A549 (cell line): ENCODE measurements around the gene C20orf141. TPM values are rescaled to one million over a fixed set of nuclear protein-coding genes. Genes with fewer than 3 reads are reported as not detected.

Experiments
- ATAC-seq, 2 experiments: fragments of 200-7000 bp in 1 of 2; fragments of >200 bp in 1 of 2; cut with Nextera tagmentation in 1 of 2; cut with Tn5 transposase in 1 of 2; 3 replicates each; pipeline versions ENCODE4 v1.8.0 to v1.9.1; 2018 to 2020; ENCODE audit warnings: mild to moderate bottlenecking in 1 of 2, moderate library complexity in 1 of 2
- CTCF ChIA-PET: fragments of 300-600 bp; sonication (Branson Sonifier 250); formaldehyde crosslinking; extraction: SDS; loops from one replicate; lab custom pipeline; 2021; ENCODE audit warnings: antibody characterized with exemption, inconsistent platforms; lab: Yijun Ruan, JAX
- POLR2A ChIA-PET: fragments of 350-600 bp; formaldehyde crosslinking; extraction: SDS; loops from one replicate; lab custom pipeline; 2021; ENCODE audit warnings: antibody characterized with exemption, inconsistent platforms; lab: Yijun Ruan, JAX
- DNase-seq, 2 experiments: peaks; one replicate each; pipeline versions ENCODE4 v3.0.0 to v3.0.0-alpha.2; 2011 to 2016; ENCODE audit warnings: low read depth in 1 of 2, low spot score in 1 of 2
- FAIRE-seq: peaks from 2 replicates; lab custom pipeline; 2011; peaks lifted over from hg19 to GRCh38; lab: Jason Lieb, UNC
- H3K27ac ChIP-seq, 2 experiments: fragments of >200 bp; sonication (Bioruptor Twin); formaldehyde crosslinking; 3 replicates each; pipeline ENCODE4 v1.5.1; 2016 to 2017
- H3K4me1 ChIP-seq: fragments of >200 bp; sonication (Bioruptor Twin); formaldehyde crosslinking; 3 replicates; pipeline ENCODE4 v1.6.1; 2016
- H3K4me2 ChIP-seq: fragments of >200 bp; sonication (Bioruptor Twin); formaldehyde crosslinking; 3 replicates; pipeline ENCODE4 v1.6.1; 2016
- H3K4me3 ChIP-seq: fragments of >200 bp; sonication (Bioruptor Twin); formaldehyde crosslinking; 3 replicates; pipeline ENCODE4 v1.5.1; 2016
- H3K9me3 ChIP-seq: fragments of >200 bp; sonication (Bioruptor Twin); formaldehyde crosslinking; 3 replicates; pipeline ENCODE4 v1.6.1; 2016
- BHLHE40 ChIP-seq: IDR thresholded peaks from 2 replicates; pipeline ENCODE4 v1.6.1; 2012; ENCODE audit warnings: low read depth, low read length, inconsistent platforms
- CBX2 ChIP-seq: fragments of 200-600 bp; sonication (generic); IDR thresholded peaks from 2 replicates; pipeline ENCODE4 v1.6.1; 2016; ENCODE audit warnings: low read depth, mild to moderate bottlenecking, borderline replicate concordance
- CHD2 ChIP-seq: fragments of 150-350 bp; IDR thresholded peaks from 2 replicates; pipeline ENCODE4 v1.6.1; 2014; ENCODE audit warnings: low read length; ENCODE audit not compliant: partially characterized antibody
- GATA3 ChIP-seq: IDR thresholded peaks from 2 replicates; pipeline ENCODE4 v1.6.1; 2012; ENCODE audit warnings: borderline replicate concordance
- HDAC2 ChIP-seq: fragments of 200-600 bp; sonication (generic); IDR thresholded peaks from 2 replicates; pipeline ENCODE4 v1.6.1; 2016
- HOXA7 ChIP-seq: fragments of 250-450 bp; sonication (Bioruptor Pico); IDR thresholded peaks from 2 replicates; pipeline ENCODE4 v1.5.0; 2020; ENCODE audit warnings: mild to moderate bottlenecking, moderate library complexity
- JUNB ChIP-seq: fragments of >200 bp; sonication (Bioruptor Twin); formaldehyde crosslinking; IDR thresholded peaks from 2 replicates; pipeline ENCODE4 v1.6.1; 2016
- MAFK ChIP-seq: fragments of 450-650 bp; IDR thresholded peaks from 2 replicates; pipeline ENCODE4 v1.6.1; 2014; ENCODE audit not compliant: partially characterized antibody
- NFE2L2 ChIP-seq: fragments of 150-350 bp; conservative IDR thresholded peaks from 2 replicates; pipeline ENCODE4 v1.6.1; 2014; ENCODE audit warnings: low read length
- PHF8 ChIP-seq: fragments of 200-600 bp; sonication (generic); IDR thresholded peaks from 2 replicates; pipeline ENCODE4 v1.6.1; 2016; ENCODE audit warnings: low read depth, mild to moderate bottlenecking, antibody characterized with exemption, moderate library complexity, borderline replicate concordance
- POLR2A ChIP-seq: IDR thresholded peaks from 2 replicates; pipeline ENCODE4 v1.6.1; 2012; ENCODE audit warnings: mild to moderate bottlenecking, low read length
- POLR2AphosphoS2 ChIP-seq: conservative IDR thresholded peaks from 2 replicates; pipeline ENCODE4 v1.6.1; 2012; ENCODE audit warnings: low read length, improper control_type of control experiment, inconsistent platforms
- RFX5 ChIP-seq: fragments of 450-650 bp; IDR thresholded peaks from 2 replicates; pipeline ENCODE4 v1.7.1; 2014; ENCODE audit warnings: antibody characterized with exemption, mild to moderate bottlenecking, moderate library complexity
- RNF2 ChIP-seq: fragments of 200-600 bp; sonication (generic); IDR thresholded peaks from 2 replicates; pipeline ENCODE4 v1.6.1; 2016; ENCODE audit warnings: low read depth, mild to moderate bottlenecking, antibody characterized with exemption, moderate library complexity, borderline replicate concordance
- SREBF2 ChIP-seq: fragments of 450-650 bp; IDR thresholded peaks from 2 replicates; pipeline ENCODE4 v1.6.1; 2014; ENCODE audit warnings: mild to moderate bottlenecking, moderate library complexity
- TFCP2L1 ChIP-seq: fragments of 250-450 bp; sonication (Bioruptor Pico); IDR thresholded peaks from 2 replicates; pipeline ENCODE4 v1.5.0; 2021; ENCODE audit warnings: mild to moderate bottlenecking
- ZC3H11A ChIP-seq: fragments of 450-650 bp; IDR thresholded peaks from 2 replicates; pipeline ENCODE4 v1.6.1; 2014; ENCODE audit warnings: antibody characterized with exemption, mild to moderate bottlenecking
- ZFP36 ChIP-seq: fragments of 450-650 bp; IDR thresholded peaks from 2 replicates; pipeline ENCODE4 v1.6.1; 2014; ENCODE audit warnings: borderline replicate concordance; ENCODE audit not compliant: partially characterized antibody
- ZNF302 ChIP-seq: fragments of 250-450 bp; sonication (Bioruptor Pico); IDR thresholded peaks from 2 replicates; pipeline ENCODE4 v1.9.0; 2021; ENCODE audit warnings: inconsistent platforms, mild to moderate bottlenecking, moderate library complexity
- WGBS: methylation state at CpG from one replicate; pipeline ENCODE4 v1.1.6; 2017; ENCODE audit errors: missing lambda C conversion rate; 5-methylcytosine and 5-hydroxymethylcytosine counted together
- polyA plus RNA-seq, 4 experiments: library from polyadenylated mRNA; depleted of rRNA in 3 of 4; stranded (reverse); fragments of >200 nt; fragmentation: RNase III in 1 of 4; extraction: RNeasy Plus Mini Kit Qiagen cat#74134 plus additional on column Dnase treatment in 1 of 4; gene quantifications; 2 replicates in 3 of 4; 3 replicates in 1 of 4; pipeline ENCODE4 v1.2.3, GENCODE V29; 2011 to 2017
- TF ChIP-seq, protein P1 (sequence below): fragments of 250-450 bp; sonication (Bioruptor Pico); IDR thresholded peaks from 2 replicates; pipeline ENCODE4 v1.5.0; 2021; ENCODE audit warnings: mild to moderate bottlenecking, moderate library complexity, borderline replicate concordance
- TF ChIP-seq, protein P2 (sequence below): fragments of 250-450 bp; sonication (Bioruptor Pico); IDR thresholded peaks from 2 replicates; pipeline ENCODE4 v1.5.0; 2020; ENCODE audit warnings: low read depth, mild to moderate bottlenecking, moderate library complexity
- TF ChIP-seq, protein P3 (sequence below): fragments of 450-650 bp; IDR thresholded peaks from 2 replicates; pipeline ENCODE4 v1.6.1; 2014; ENCODE audit warnings: antibody characterized with exemption
- TF ChIP-seq, protein P4 (sequence below): fragments of 200-600 bp; sonication (generic); IDR thresholded peaks from 2 replicates; pipeline ENCODE4 v1.6.1; 2016; ENCODE audit warnings: antibody characterized with exemption, mild to moderate bottlenecking, moderate library complexity
- TF ChIP-seq, protein P5 (sequence below): fragments of >200 bp; sonication (Bioruptor Twin); formaldehyde crosslinking; IDR thresholded peaks from 3 replicates; pipeline ENCODE4 v1.5.1; 2016

Gene C20orf141
- polyA plus RNA-seq, 2 of the 4 experiments (the other 2 are of a cell fraction) = 0.16 to 0.56 TPM

DNA sequence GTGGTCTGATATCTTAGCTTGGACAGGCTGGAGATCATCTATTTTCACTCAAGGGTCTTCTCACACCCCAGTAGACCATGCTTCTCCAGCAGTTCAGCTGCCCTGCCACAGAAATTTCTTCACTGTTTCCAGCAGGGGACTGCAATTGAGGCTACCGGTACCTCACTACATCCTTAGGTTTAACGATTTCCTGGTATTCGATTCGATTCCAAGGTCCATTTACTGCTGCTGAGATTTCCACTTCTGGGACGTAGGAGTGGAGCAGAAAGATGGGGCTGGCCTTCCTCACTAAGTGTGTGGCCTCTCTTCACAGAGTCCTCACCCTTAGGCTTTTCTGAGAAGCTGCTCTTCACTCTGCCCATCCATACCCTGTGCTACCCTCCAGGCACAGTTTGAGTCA, 31.9 kb downstream of the C20orf141 start:
- H3K9me3 ChIP-seq = no peaks in the 10 kb centered on the region
- no peak overlapping the region for H3K4me2 ChIP-seq
- no peak for ATAC-seq
- TF ChIP-seq, protein P1, sequence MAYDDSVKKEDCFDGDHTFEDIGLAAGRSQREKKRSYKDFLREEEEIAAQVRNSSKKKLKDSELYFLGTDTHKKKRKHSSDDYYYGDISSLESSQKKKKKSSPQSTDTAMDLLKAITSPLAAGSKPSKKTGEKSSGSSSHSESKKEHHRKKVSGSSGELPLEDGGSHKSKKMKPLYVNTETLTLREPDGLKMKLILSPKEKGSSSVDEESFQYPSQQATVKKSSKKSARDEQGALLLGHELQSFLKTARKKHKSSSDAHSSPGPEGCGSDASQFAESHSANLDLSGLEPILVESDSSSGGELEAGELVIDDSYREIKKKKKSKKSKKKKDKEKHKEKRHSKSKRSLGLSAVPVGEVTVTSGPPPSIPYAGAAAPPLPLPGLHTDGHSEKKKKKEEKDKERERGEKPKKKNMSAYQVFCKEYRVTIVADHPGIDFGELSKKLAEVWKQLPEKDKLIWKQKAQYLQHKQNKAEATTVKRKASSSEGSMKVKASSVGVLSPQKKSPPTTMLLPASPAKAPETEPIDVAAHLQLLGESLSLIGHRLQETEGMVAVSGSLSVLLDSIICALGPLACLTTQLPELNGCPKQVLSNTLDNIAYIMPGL (CRISPR knock-in tag) = no peak
- no peak for TF ChIP-seq PHF8
- TF ChIP-seq CBX2 = no peak
- no peak for TF ChIP-seq HDAC2
- TF ChIP-seq JUNB = no peak
- no peak for TF ChIP-seq GATA3
- no peak for TF ChIP-seq SREBF2
- no peak for TF ChIP-seq MAFK
- no peak for TF ChIP-seq ZNF302 (CRISPR knock-in tag)
- TF ChIP-seq RFX5 = no peak
- TF ChIP-seq, protein P2, sequence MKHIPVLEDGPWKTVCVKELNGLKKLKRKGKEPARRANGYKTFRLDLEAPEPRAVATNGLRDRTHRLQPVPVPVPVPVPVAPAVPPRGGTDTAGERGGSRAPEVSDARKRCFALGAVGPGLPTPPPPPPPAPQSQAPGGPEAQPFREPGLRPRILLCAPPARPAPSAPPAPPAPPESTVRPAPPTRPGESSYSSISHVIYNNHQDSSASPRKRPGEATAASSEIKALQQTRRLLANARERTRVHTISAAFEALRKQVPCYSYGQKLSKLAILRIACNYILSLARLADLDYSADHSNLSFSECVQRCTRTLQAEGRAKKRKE (CRISPR knock-in tag) = no peak
- TF ChIP-seq HOXA7 (CRISPR knock-in tag) = no peak
- no peak for TF ChIP-seq BHLHE40
- TF ChIP-seq, protein P3, sequence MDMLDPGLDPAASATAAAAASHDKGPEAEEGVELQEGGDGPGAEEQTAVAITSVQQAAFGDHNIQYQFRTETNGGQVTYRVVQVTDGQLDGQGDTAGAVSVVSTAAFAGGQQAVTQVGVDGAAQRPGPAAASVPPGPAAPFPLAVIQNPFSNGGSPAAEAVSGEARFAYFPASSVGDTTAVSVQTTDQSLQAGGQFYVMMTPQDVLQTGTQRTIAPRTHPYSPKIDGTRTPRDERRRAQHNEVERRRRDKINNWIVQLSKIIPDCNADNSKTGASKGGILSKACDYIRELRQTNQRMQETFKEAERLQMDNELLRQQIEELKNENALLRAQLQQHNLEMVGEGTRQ = no peak
- TF ChIP-seq, protein P4, sequence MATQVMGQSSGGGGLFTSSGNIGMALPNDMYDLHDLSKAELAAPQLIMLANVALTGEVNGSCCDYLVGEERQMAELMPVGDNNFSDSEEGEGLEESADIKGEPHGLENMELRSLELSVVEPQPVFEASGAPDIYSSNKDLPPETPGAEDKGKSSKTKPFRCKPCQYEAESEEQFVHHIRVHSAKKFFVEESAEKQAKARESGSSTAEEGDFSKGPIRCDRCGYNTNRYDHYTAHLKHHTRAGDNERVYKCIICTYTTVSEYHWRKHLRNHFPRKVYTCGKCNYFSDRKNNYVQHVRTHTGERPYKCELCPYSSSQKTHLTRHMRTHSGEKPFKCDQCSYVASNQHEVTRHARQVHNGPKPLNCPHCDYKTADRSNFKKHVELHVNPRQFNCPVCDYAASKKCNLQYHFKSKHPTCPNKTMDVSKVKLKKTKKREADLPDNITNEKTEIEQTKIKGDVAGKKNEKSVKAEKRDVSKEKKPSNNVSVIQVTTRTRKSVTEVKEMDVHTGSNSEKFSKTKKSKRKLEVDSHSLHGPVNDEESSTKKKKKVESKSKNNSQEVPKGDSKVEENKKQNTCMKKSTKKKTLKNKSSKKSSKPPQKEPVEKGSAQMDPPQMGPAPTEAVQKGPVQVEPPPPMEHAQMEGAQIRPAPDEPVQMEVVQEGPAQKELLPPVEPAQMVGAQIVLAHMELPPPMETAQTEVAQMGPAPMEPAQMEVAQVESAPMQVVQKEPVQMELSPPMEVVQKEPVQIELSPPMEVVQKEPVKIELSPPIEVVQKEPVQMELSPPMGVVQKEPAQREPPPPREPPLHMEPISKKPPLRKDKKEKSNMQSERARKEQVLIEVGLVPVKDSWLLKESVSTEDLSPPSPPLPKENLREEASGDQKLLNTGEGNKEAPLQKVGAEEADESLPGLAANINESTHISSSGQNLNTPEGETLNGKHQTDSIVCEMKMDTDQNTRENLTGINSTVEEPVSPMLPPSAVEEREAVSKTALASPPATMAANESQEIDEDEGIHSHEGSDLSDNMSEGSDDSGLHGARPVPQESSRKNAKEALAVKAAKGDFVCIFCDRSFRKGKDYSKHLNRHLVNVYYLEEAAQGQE = no peak
- no peak for DNase-seq
- 90% methylated on average over 5 of the region's 5 CpGs for WGBS
- CTCF ChIA-PET = interaction anchor here (0.6 to 14.2 kb wide), 5 partner anchors 12 to 487 kb away, joined by 3 to 170 read pairs (median 3); no protein-coding TSS in a partner anchor
- peaks cover 3% of the 10 kb centered on the region; the same call in 1 of the 3 replicates for H3K4me1 ChIP-seq
- FAIRE-seq = no peak
- H3K27ac ChIP-seq = no peak overlapping the region
- POLR2A ChIA-PET = no interaction called here
- no peak overlapping the region for H3K4me3 ChIP-seq

DNA sequence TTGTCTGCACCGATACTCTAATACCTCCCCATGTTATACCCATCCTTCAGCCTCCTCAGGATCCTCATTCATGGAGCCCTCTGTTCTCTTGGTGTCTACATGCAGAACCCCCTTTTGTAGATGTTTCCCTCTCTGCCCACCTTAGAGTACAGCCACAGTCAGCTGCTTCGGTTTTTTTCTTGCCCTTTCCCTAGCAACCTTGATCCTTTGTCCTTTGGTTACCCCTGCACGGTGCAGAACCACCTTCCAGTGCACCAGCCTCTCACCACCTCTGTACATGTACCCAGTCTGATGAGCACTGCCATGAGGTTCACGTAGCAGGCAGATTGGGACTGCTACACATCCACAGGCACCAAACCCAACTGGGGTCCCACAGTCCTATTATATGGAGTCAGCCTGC, 33.0 kb downstream of the C20orf141 start:
- ChIA-PET CTCF (interaction anchor here (14.2 kb wide), 1 partner anchor 94 kb away, joined by 170 read pairs; no protein-coding TSS in a partner anchor), POLR2A (no interaction called here)
- Histone ChIP-seq H3K4me3 (no peak overlapping the region), H3K4me2 (no peak overlapping the region), H3K27ac (no peak overlapping the region), H3K9me3 (no peaks in the 10 kb centered on the region), H3K4me1 (no peaks in the 10 kb centered on the region)
- no peak for FAIRE-seq
- no peak for ATAC-seq
- DNase-seq = no peak
- WGBS = 89% methylated on average over 4 of the region's 4 CpGs
- TF ChIP-seq ZC3H11A (no peak), NFE2L2 (no peak), RNF2 (no peak), POLR2AphosphoS2 (no peak), ZFP36 (no peak), TFCP2L1 (no peak), POLR2A (no peak), CHD2 (no peak)
- TF ChIP-seq, protein P5, sequence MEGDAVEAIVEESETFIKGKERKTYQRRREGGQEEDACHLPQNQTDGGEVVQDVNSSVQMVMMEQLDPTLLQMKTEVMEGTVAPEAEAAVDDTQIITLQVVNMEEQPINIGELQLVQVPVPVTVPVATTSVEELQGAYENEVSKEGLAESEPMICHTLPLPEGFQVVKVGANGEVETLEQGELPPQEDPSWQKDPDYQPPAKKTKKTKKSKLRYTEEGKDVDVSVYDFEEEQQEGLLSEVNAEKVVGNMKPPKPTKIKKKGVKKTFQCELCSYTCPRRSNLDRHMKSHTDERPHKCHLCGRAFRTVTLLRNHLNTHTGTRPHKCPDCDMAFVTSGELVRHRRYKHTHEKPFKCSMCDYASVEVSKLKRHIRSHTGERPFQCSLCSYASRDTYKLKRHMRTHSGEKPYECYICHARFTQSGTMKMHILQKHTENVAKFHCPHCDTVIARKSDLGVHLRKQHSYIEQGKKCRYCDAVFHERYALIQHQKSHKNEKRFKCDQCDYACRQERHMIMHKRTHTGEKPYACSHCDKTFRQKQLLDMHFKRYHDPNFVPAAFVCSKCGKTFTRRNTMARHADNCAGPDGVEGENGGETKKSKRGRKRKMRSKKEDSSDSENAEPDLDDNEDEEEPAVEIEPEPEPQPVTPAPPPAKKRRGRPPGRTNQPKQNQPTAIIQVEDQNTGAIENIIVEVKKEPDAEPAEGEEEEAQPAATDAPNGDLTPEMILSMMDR = no peak
- TF ChIP-seq, protein P4 = no peak
- TF ChIP-seq, protein P3 = no peak
